Adipose tissue (tissue), 3 donors: ENCODE results near the gene RBM38. TPM values are rescaled to one million over a fixed set of nuclear protein-coding genes. Genes with fewer than 3 reads are reported as not detected.

Source experiments
- H3K27ac ChIP-seq: one replicate; pipeline ENCODE4 v1.5.1; 2013; ENCODE audit warnings: low read depth, low read length
- WGBS, 3 donors: extraction: QIAGEN DNeasy Blood & Tissue Kit; methylation state at CpG; one replicate each; pipeline ENCODE4 v1.1.7; 2013; 5-methylcytosine and 5-hydroxymethylcytosine counted together
- polyA plus RNA-seq, 3 donors: library from polyadenylated mRNA; stranded (reverse); fragments of 200-250 nt; gene quantifications; one replicate each; pipeline ENCODE4 v1.2.3, GENCODE V29; 2013
- donor health status: healthy with polysubstance abuse.
- donor health status: Bipolar disorder and iron deficiency.
- donor health status: healthy.

RBM38 gene
- polyA plus RNA-seq, 3 donors, result 9.9 to 17.3 (median 10.1) TPM

DNA sequence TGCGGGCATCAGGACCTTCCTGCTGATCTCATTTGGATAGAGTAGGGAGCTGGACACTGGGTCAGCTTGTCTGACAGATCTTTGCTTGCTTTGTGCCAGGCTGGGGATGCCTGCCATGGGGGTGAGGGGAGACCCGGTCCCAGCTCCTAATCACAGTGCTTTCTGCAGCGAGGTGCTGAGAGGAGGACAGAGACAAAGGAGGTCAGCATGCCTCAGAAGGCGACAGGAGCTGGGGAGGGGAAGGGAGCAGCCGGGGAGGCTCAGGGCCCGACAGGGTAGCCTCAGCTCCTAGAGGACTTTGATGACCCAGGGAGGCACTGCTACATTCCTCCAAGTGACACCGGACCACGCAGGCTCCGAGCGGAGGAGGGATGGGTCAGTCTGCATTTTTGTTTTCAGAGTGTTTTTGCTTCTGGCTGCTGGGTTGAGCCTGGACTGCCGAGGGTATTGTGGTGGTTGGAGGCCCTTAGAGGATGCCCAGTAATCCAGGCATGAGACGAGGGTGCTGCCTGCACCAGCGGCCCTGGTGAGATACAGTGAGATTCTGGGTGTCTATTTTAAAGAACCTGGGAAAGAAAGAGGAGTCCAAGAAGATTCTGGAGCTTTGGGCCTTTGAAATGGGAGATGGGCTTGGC lies 7.8 kb downstream of the RBM38 start:
- WGBS, 3 donors, result 76 to 82% (median 81%) methylated on average over 12 to 13 of the region's 13 CpGs
- H3K27ac ChIP-seq, result no peak overlapping the region

DNA sequence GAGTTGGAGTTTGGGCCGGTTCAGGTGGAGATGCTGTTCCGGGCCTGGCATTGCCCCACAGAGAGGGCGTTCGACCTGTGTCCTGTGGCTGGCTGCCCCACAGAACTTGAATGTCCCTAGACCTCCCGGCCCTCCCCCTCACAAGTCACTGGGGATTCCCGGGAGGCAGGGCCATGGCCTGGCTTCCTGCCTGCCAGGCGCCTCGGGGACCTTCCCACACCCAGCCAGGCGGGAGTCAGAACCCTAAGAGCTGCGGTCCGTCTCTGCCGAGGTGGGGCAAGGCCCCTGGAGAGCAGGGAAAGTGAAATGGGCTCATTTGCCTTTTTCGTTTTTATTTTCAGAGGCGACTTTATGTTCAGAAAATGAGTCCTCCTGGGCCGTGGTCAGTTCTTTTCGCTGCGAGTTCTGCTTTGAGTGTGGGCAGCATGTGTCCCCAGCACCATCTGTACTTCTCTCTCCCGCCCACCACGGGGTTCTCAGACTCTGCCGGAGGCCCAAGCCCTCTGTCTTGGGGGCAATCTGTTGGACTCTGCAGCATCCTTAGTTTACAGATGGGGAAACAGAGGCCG lies 8.5 kb downstream of the RBM38 start:
- WGBS, 3 donors, result 51 to 68% (median 65%) methylated on average over 20 to 21 of the region's 21 CpGs

DNA sequence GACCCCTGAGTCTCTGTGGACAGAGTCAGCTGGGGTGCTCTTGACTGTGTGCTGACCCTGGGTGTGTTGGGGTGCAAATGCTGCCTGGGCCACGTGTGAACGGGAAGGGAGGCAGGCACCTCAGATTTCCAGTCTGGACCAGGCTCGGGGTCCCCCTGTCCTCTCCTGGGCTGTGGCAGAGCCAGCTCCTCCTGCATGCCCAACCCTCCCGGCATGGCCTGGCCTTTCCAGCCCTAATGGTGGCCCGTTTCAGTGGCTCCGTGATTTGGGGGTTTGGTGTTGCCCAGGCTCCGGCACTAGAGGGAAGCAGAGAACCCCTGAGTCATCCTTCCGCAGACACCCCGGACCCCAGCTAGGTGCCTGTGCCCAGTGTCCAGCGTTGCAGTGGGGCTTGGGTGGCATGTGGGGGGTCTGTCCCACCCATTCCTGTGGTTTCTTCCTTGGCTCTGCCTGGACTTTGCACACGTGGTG lies 9.1 kb downstream of the RBM38 start:
- no peak overlapping the region for H3K27ac ChIP-seq
- WGBS, 3 donors, result 74 to 87% (median 77%) methylated on average over 11 of the region's 11 CpGs

More for the DNA sequence above, 8.5 kb downstream of the RBM38 start:
- no peak overlapping the region for H3K27ac ChIP-seq

DNA sequence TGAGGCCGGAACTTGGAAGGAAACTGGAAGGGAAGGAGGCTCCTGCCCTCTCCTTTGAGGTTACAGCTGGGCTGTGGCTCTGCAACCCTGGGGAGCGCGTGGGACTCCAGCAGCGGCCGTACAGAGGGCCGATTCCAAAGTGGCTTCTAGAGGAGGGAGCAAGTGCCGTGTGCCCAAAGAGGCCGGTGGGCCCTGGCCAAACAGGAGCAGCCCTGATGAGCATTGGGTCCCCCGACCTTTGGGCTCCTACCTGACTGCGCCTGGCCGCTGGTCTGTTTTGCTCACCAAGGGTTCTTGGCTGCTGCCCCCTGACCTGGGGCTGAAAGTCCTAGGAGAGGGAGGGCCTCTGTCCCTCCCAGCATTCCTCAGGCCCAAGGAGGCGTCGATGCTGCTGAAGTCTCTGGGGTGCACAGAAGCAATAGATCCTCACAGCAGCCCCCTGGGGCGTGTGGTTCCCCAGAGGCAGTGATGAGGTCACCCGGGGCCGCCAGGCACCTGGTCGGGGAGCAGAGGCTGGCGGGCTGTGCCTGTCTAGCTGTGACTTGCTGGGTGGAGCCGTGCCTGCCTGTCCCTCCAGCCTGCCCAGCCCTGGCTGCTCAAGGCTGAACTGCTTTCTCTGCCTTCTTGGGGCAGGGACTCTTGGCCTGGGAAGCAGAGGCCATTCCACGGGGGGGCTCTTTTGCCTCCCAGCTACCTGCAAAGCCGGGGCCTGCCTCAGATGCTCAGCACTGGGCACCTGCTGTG lies 9.8 kb downstream of the RBM38 start:
- H3K27ac ChIP-seq, result no peak overlapping the region
- 83 to 92% (median 87%) methylated on average over 21 of the region's 21 CpGs for WGBS, 3 donors

DNA sequence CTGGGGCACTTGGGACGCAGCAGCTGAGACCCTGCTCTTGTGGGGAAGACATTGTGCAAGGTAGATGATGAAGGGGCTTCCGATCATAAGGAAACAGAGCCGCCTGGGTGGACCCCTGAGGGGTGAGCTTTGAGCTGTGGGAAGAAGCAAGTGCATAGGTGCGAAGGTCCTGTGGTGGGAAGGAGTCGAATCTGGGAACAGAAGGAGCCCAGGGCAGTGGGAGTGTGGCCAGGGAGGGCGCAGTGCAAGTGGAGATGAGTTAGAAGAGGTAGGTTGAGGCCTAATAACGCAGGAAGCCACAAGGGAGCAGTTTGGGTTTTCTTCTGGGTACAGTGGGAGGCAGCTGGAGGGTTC lies 10.3 kb downstream of the RBM38 start:
- H3K27ac ChIP-seq, result no peak overlapping the region
- 94 to 96% (median 94%) methylated on average over 7 of the region's 7 CpGs for WGBS, 3 donors

DNA sequence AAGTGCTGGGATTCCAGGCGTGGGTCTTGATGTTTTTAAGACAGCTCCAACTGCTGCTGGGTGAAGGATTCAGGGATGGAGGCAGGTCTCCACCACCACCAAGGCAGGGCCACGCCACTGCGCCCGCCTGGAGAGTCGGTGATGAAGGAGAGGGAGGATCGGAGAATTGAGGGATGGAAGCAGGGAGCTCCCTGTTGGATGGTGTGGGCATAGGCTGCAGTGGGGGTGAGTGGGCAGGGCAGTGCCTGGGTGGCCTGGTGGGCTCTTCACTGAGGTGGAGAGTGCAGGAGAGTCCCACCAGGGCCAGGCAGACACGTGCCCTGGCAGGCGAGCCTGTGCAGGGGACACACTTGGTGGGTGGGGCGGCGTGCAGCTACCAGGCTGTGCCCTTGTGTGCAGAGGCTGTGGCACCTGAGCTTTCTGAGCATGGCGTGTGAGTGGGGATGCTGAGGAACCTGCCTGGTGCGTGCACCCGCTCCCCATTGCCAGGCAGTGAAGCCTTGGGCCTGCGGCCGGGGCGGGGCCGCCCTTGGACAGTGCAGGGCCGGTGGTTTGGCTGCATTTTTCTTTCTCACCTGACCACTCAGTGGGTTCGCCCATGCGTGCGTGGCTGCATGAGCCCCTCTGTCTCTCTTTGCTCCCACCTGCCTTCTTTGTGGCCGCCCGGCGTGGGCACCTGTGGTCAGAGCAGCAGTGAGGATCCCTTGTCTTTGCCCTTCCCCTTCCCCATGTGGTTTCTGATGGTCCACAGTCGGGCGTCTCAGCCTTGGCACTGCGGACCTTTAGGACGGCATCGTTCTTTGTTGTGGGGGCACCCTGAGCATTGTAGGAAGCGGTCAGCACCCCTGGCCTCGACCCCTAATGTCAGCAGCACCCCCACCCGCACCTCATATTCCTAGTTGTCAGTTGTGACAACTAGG lies 11.3 kb downstream of the RBM38 start:
- no peak overlapping the region for H3K27ac ChIP-seq
- 96 to 97% (median 96%) methylated on average over 31 to 32 of the region's 32 CpGs for WGBS, 3 donors

DNA sequence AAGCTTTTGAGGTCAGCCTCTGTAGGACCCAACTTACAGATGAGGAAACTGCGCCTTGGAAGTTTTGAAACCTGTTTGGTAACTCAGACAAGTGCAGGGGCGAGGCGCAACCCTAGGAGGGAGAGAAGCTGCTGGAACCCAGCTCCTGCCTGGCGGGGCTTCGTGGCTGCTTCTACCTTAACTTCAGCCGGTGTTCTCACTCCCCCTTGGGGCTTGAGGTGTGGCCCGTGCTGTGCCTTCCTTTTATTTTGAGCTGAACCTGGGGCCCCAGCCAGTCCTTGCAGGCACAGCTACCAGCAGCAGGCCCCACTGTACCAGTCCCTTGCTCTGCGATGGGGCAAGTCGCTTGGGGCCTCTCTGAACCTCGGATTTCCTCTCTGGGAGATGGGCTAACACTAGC lies 12.0 kb downstream of the RBM38 start:
- 74 to 94% (median 80%) methylated on average over 10 of the region's 10 CpGs for WGBS, 3 donors
- no peak overlapping the region for H3K27ac ChIP-seq

DNA sequence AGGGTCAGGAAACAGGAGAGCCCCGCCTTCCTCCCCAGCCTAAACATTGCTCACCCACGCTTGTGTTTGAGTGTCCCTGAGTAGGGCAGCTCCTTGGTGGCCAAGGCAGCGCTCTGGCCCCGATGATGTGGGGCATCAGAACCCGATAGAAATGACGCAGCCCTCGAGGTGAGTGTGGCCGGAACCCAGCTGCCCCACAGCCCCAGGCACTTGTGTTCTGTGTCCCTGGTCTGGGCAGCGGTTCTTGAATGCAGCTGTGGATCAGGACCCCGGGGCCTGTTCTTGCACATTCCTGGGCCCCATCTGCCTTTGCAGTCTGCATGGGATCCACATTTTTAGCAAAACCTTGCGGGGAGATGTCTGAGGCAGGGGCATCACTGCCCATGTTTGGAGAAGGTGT lies 12.8 kb downstream of the RBM38 start:
- 92 to 96% (median 96%) methylated on average over 11 of the region's 11 CpGs for WGBS, 3 donors
- no peak overlapping the region for H3K27ac ChIP-seq

DNA sequence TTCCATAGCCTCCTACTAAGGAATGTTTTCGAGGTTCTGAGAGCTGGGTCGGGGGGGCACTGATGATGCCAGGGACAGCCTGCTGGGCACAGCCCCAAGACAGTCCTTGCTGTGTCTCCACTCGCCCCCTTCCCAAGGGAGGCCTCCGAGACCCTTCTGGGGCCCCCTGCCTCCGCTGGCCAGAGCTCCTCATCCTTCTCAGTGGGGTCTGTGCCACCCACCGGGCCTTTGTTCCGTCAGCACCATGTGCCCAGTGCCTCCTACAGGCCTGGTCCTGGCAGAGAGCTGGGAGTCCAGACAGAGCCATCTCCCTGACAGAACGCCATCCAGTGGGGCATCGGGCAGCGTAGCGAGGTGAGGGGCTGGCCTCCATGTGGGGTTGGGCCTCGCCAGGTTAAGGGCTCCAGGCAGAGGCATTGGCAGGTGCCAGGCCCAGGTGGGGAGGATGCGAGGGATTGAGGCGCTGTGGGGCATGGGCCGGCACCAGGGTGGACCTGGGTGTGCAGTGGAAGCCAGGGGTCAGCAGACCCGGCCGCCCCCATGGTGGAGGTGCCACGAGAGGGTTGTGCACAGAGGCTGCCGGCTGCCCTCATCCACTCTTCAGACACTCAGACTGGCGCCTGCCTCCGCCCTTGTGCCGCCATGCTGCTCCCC lies 13.3 kb downstream of the RBM38 start:
- no peak overlapping the region for H3K27ac ChIP-seq
- 96 to 98% (median 97%) methylated on average over 21 to 22 of the region's 22 CpGs for WGBS, 3 donors

DNA sequence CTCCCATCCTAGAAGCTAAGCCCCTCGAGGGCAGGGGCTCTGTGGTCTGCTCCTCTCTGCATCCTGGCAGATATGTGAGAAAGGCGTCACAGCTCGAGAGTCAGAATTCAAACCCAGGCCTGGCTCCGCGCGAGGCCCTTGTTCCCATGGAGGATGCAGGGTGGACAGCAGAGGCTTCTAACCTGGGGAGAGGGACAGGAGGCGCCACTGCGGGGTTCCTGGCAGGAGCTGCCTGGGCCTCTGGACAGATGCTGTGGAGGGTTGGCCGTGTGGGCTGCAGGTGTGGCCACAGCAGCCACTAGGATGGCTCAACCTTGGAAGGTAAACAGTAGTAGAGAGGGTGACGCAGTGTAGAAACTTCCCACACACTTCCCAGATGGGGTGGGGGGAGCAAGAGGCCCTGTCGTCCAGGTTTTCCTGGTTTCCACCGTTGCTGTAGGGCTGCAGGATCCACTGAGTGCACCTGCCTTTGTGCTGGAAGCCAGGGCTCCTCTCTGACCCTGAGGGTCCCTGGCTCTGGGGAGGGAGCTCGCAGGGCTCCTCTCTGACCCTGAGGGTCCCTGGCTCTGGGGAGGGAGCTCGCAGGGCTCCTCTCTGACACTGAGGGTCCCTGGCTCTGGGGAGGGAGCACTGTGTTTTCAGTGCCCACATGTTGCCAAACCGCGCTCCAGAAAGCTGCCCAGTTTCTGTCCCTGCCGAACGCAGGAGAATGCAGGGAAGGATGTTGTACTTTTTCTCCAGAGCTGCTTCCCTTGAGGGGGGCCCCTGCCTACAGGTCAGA lies 14.2 kb downstream of the RBM38 start:
- H3K27ac ChIP-seq, result no peak overlapping the region

DNA sequence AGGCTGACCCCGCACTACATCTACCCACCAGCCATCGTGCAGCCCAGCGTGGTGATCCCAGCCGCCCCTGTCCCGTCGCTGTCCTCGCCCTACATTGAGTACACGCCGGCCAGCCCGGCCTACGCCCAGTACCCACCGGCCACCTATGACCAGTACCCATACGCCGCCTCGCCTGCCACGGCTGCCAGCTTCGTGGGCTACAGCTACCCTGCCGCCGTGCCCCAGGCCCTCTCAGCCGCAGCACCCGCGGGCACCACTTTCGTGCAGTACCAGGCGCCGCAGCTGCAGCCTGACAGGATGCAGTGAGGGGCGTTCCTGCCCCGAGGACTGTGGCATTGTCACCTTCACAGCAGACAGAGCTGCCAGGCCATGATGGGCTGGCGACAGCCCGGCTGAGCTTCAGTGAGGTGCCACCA lies 16.4 kb downstream of the RBM38 start:
- 94 to 95% (median 95%) methylated on average over 29 of the region's 29 CpGs for WGBS, 3 donors

More for the DNA sequence above, 14.2 kb downstream of the RBM38 start:
- WGBS, 3 donors, result 84 to 88% (median 87%) methylated on average over 18 of the region's 18 CpGs

DNA sequence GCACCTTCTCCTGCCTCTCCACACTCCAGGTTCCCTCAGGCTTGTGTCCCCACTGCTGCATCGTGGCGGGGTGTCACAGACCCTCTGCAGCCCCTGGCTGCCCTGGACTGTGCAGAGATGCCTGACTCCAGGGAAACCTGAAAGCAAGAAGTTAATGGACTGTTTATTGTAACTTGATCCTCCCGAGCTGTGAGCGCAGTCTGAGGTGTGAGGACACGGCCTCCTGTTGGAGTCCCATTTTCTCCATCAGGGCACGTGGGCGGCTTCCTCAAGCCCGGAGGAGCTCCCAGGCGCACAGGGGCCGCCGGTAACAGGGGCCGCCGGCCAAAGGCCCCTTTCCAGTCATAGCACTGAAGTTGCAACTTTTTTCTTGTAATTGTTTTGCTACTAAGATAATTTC lies 16.9 kb downstream of the RBM38 start:
- 83 to 88% (median 87%) methylated on average over 13 of the region's 13 CpGs for WGBS, 3 donors
- H3K27ac ChIP-seq, result no peak overlapping the region

More for the DNA sequence above, 16.4 kb downstream of the RBM38 start:
- H3K27ac ChIP-seq, result no peak overlapping the region

DNA sequence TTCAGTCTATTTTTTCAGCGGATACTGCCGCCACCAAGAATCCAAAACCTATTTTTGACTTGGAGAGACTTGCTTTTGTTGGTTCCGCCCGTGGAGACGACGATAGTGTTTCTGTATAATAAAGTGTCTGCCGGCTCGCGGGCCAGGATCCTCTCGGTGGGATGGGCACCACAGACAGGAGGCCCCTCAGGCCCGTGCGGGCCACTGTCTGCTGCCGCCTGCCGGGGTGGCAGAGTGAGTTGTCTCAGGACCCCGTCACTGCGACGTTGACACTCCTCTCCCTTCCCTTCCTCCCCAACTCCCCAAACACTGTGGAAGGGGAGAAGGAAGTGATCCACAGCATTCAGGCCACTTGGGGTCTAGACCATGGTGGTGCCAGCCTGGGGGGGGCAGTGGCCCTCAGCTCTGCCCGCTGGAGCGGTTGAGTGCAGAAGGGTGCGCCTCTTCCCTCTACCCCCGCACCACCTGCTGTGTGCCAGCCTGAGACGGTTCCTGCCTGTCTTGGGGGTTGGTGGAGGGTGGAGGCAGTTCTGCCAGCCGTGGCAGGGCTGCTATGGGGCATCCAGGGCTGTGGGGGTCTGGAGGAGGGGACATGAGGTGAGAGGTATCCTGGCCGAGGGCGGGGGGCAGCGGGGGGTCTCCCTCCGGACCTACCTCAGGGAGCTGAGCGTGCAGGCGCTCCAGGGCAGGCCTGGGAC lies 17.5 kb downstream of the RBM38 start:
- H3K27ac ChIP-seq, result no peak overlapping the region

DNA sequence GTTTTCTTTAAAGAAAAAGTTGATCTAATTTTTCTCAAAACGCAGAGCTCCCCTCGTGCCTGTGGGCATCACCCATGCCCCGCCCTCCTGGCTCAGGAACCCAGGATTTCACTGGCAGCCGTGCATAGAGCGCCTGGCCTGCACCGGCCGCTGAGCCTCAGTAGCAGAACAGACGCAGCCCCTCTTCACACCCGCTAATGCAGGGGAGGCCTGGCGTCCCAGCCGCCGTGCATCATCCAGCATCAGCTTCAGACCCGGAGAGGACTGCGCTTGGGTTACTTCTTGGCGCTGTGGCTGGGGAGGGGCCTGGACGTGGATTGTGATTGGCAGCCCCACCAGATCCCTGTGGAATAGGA lies 18.1 kb downstream of the RBM38 start:
- 82 to 86% (median 83%) methylated on average over 16 of the region's 16 CpGs for WGBS, 3 donors
- H3K27ac ChIP-seq, result no peak overlapping the region

More for the DNA sequence above, 17.5 kb downstream of the RBM38 start:
- WGBS, 3 donors, result 90 to 93% (median 92%) methylated on average over 26 to 29 of the region's 29 CpGs

DNA sequence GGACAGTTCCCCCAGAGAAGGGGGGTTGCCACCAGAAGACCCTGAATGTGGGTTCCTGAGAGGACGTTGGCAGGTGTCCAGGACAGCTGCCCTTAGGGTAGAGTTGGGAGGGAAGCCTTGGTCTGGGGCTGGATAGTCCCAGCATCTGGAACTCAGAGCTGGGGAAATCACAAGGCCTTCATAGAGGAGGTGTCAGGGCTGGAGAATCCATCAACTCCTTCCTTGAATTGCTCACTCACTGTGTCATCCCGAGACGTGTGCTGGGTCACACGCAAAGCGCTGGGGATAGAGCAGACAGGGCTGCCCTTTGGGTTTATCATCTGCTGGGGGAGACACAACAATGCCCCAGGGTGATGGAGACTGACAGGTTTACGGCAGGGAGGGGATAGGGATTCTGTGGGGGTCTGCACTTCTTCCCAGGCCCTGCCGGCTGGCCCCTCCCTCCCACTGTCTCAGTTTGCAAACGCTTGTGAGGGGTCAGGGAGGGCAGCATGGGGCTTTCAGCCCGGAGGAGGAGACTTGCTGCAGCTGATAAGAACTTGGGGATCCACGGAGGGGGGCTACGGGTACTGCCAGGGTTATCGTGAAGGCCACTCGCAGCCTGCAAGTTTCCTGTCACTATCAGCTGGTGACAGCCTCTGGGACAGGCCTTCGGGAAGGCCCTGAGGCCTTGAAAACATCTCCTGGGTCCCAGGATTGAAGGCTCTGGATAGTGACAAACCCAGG lies 18.6 kb downstream of the RBM38 start:
- no peak overlapping the region for H3K27ac ChIP-seq
- 60 to 69% (median 68%) methylated on average over 14 of the region's 14 CpGs for WGBS, 3 donors

DNA sequence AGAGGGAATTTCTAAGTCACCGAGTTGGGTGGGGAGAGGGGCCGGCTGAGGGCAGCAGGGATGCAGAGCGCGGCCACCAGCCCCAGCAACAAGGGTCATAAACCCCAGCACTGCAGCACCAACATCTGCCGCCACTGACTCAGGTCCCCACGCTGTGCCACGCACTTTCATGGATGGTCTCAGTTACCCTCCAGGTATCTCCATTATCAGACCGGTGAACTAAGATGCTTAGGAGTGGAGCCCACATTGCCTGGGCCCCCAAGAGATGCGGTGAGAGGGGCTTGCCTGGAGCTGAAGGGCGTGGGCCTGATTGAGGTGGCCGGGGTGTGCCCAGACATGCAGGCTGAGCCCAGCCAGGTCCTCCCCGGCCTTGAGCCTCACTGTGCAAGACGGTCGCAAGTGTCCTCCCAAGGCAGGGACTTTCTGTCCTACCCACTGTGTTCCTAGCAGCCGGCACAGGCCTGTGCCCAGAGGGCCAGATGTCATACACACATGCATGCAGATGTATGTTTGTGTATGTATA lies 19.3 kb downstream of the RBM38 start:
- WGBS, 3 donors, result 85 to 89% (median 86%) methylated on average over 15 of the region's 15 CpGs
- H3K27ac ChIP-seq, result no peak overlapping the region
